GM23248 (cell line): ENCODE data around the gene CARTPT. TPM values are rescaled to one million over a fixed set of nuclear protein-coding genes. Genes with fewer than 3 reads are reported as not detected.

Experiments used
- DNase-seq: peaks from one replicate; pipeline ENCODE4 v3.0.0-alpha.2; 2015
- H2AFZ ChIP-seq: fragments of 200-600 bp; sonication (generic); 2 replicates; pipeline ENCODE4 v1.6.1; 2016; ENCODE audit warnings: antibody characterized with exemption
- H3F3A ChIP-seq: fragments of 200-600 bp; sonication (generic); 2 replicates; pipeline ENCODE4 v1.6.1; 2016; ENCODE audit warnings: mild to moderate bottlenecking, antibody characterized with exemption, mixed run types; ENCODE audit not compliant: insufficient read depth
- H3K27ac ChIP-seq: fragments of 200-600 bp; sonication (generic); 2 replicates; pipeline ENCODE4 v1.5.1; 2016; ENCODE audit warnings: mild to moderate bottlenecking
- H3K27me3 ChIP-seq: fragments of 200-600 bp; sonication (generic); replicated peaks from 2 replicates; pipeline ENCODE4 v1.6.1; 2016; ENCODE audit warnings: mild to moderate bottlenecking; ENCODE audit not compliant: insufficient read depth
- H3K36me3 ChIP-seq: fragments of 200-600 bp; sonication (generic); 2 replicates; pipeline ENCODE4 v1.6.1; 2016; ENCODE audit warnings: low read depth, mild to moderate bottlenecking
- H3K4me1 ChIP-seq: fragments of 200-600 bp; sonication (generic); 2 replicates; pipeline ENCODE4 v1.6.1; 2016; ENCODE audit warnings: mild to moderate bottlenecking; ENCODE audit not compliant: insufficient read depth
- H3K4me2 ChIP-seq: fragments of 200-600 bp; sonication (generic); one replicate; pipeline ENCODE4 v1.6.1; 2016; ENCODE audit warnings: mild to moderate bottlenecking; ENCODE audit not compliant: unreplicated experiment
- H3K4me3 ChIP-seq: fragments of 200-600 bp; sonication (generic); 2 replicates; pipeline ENCODE4 v1.5.1; 2016; ENCODE audit warnings: mild to moderate bottlenecking
- H3K79me2 ChIP-seq: fragments of 200-600 bp; sonication (generic); 2 replicates; pipeline ENCODE4 v1.6.1; 2016; ENCODE audit warnings: mild to moderate bottlenecking; ENCODE audit not compliant: insufficient read depth
- H3K9ac ChIP-seq: fragments of 200-600 bp; sonication (generic); 2 replicates; pipeline ENCODE4 v1.6.1; 2016; ENCODE audit warnings: mild to moderate bottlenecking
- H3K9me2 ChIP-seq: fragments of 200-600 bp; sonication (generic); 2 replicates; pipeline ENCODE4 v1.6.1; 2016; ENCODE audit warnings: mixed run types, mild to moderate bottlenecking, moderate library complexity; ENCODE audit not compliant: insufficient read depth
- H3K9me3 ChIP-seq: fragments of 200-600 bp; sonication (generic); one replicate; pipeline ENCODE4 v1.6.1; 2017; ENCODE audit warnings: low read depth
- H4K20me1 ChIP-seq: fragments of 200-600 bp; sonication (generic); 2 replicates; pipeline ENCODE4 v1.6.0; 2016; ENCODE audit not compliant: insufficient read depth
- EZH2 ChIP-seq: fragments of 200-600 bp; sonication (generic); IDR thresholded peaks from 2 replicates; pipeline ENCODE4 v1.6.1; 2018; ENCODE audit warnings: antibody characterized with exemption, mild to moderate bottlenecking; ENCODE audit not compliant: insufficient read depth, poor library complexity, severe bottlenecking
- EZH2phosphoT487 ChIP-seq: fragments of 200-600 bp; sonication (generic); IDR thresholded peaks from 2 replicates; pipeline ENCODE4 v1.6.1; 2018; ENCODE audit warnings: antibody characterized with exemption, moderate library complexity, mild to moderate bottlenecking, low read depth; ENCODE audit not compliant: insufficient read depth
- WGBS, 2 experiments: methylation state at CpG; one replicate each; pipeline ENCODE4 v1.1.6; 2015 to 2017; ENCODE audit warnings: low lambda C conversion rate in 2 of 2, low coverage in 1 of 2; ENCODE audit errors: missing lambda C conversion rate in 2 of 2; 5-methylcytosine and 5-hydroxymethylcytosine counted together
- in situ Hi-C: fragments of 300-500 bp; cut with MboI; formaldehyde crosslinking; loops from 2 replicates; pipeline ENCODE4 v1.15.0; 2020
- polyA plus RNA-seq: library from polyadenylated mRNA; unstranded; fragments of >200 nt; fragmentation: Nextera tagmentation; extraction: Ambion mirVana; gene quantifications from 2 replicates; pipeline ENCODE4 v1.2.1, GENCODE V29; 2016
- total RNA-seq: library from RNA; depleted of rRNA; stranded (reverse); fragments of >200 nt; shearing (Covaris generic); gene quantifications from 2 replicates; pipeline ENCODE4 v1.2.3, GENCODE V29; 2014

Gene CARTPT
- total and polyA plus RNA-seq, 2 experiments from 2014 or later = not detected

DNA sequence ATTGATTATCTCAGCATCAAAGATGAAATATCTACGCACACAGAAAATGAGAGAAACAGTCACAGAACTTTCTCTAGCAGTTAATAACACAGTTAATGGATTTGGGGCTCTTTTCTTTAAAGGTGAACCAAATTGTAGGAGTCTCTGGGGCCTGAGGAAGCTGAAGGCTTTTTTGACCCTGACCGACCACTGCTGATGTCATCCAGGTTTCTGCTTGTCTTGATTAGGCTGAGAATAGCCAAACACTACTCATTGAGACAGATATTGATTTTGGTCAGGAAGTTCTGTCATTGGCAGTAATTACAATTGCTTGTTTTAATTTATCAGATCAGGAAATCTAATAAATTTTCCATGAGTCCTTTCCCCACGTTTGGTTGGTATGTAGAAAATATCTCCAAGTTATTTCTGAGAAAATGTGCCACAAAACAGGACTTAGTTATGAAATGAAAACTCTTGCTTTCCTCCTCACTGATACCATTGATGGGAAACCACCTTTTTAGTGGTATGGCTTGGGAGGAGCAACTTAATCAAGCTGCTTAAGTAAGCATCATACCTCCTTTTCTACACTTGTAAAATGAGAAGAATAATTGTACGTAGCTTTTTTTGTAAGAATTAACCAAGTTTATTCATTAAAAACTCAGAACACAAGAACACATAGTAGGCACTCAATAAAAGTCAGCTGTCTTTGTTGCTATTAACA, 19.7 kb downstream of the CARTPT start:
- H3F3A ChIP-seq = no peaks in the 10 kb centered on the region
- WGBS, 2 experiments = 49 to 54% methylated on average over 4 of the region's 4 CpGs
- no peaks in the 10 kb centered on the region for H3K4me1 ChIP-seq
- no peaks in the 10 kb centered on the region for H3K9me3 ChIP-seq
- no peaks in the 10 kb centered on the region for H4K20me1 ChIP-seq
- no peak overlapping the region for H3K4me2 ChIP-seq
- peaks cover 6% of the 10 kb centered on the region; the same call in 1 of the 2 replicates for H3K27me3 ChIP-seq
- H3K9ac ChIP-seq = no peak overlapping the region
- TF ChIP-seq EZH2 = no peak
- H3K36me3 ChIP-seq = no peaks in the 10 kb centered on the region
- in situ Hi-C loops = no loop called here
- H3K27ac ChIP-seq = no peak overlapping the region
- H3K9me2 ChIP-seq = peaks cover 4% of the 10 kb centered on the region; the same call in 1 of the 2 replicates
- no peaks in the 10 kb centered on the region for H3K79me2 ChIP-seq
- no peak overlapping the region for H2AFZ ChIP-seq
- no peak overlapping the region for H3K4me3 ChIP-seq
- no peak for DNase-seq

GRCh38 chr5:71740015-71740753, 21.1 kb downstream of the CARTPT start:
- no peaks in the 10 kb centered on the region for H3F3A ChIP-seq
- no peak overlapping the region for H3K27ac ChIP-seq
- in situ Hi-C loops = no loop called here
- H3K4me1 ChIP-seq = no peaks in the 10 kb centered on the region
- H3K9me3 ChIP-seq = no peaks in the 10 kb centered on the region
- H3K9ac ChIP-seq = no peak overlapping the region
- H3K79me2 ChIP-seq = no peaks in the 10 kb centered on the region
- no peaks in the 10 kb centered on the region for H3K36me3 ChIP-seq
- 64 to 66% methylated on average over 8 of the region's 8 CpGs for WGBS, 2 experiments
- H3K27me3 ChIP-seq = peaks cover 3% of the 10 kb centered on the region; the same call in 1 of the 2 replicates
- no peak for DNase-seq
- no peak overlapping the region for H3K4me3 ChIP-seq
- no peaks in the 10 kb centered on the region for H3K9me2 ChIP-seq
- TF ChIP-seq EZH2phosphoT487 (no peak), EZH2 (no peak)
- no peak overlapping the region for H3K4me2 ChIP-seq
- no peaks in the 10 kb centered on the region for H4K20me1 ChIP-seq
- H2AFZ ChIP-seq = no peak overlapping the region

DNA sequence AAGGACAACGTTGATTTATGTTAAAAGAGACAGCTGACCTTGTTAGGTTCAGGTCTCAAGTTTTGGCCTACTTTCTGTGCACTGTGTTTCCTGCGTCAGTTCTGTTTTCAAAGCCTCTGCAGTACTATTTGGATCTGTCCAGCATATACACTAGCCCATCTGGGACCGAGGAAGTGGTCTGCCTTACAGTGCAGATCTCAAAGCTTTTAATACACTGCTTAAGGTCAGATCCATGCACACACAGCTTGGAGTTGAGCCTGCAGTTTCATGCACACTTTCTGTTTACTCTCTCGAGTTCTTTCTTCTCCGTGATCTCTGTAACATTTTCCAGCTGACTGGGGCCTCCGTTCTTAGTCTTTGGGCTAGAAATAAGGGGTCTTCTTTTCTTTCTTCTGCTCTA, 24.1 kb downstream of the CARTPT start:
- Histone ChIP-seq H3K9me3 (no peaks in the 10 kb centered on the region), H3K27me3 (0 out of 2 replicates have a peak, but pooled peaks cover 3% of the 10 kb centered on the region), H2AFZ (no peak overlapping the region), H3K4me3 (no peak overlapping the region), H4K20me1 (no peaks in the 10 kb centered on the region), H3K9me2 (no peaks in the 10 kb centered on the region), H3K4me2 (no peak overlapping the region), H3K27ac (no peak overlapping the region), H3K4me1 (no peaks in the 10 kb centered on the region), H3K36me3 (no peaks in the 10 kb centered on the region), H3K79me2 (no peaks in the 10 kb centered on the region), H3K9ac (no peak overlapping the region), H3F3A (no peaks in the 10 kb centered on the region)
- no peak for DNase-seq
- 24 to 26% methylated on average over 6 of the region's 6 CpGs for WGBS, 2 experiments
- in situ Hi-C loops = no loop called here
- TF ChIP-seq EZH2phosphoT487 = no peak
- no peak for TF ChIP-seq EZH2

- TF ChIP-seq EZH2phosphoT487 (no peak), EZH2 (no peak)
- no peaks in the 10 kb centered on the region for H3K9me3 ChIP-seq
- DNase-seq = no peak
- no peak overlapping the region for H3K27ac ChIP-seq
- in situ Hi-C loops = no loop called here
- H3F3A ChIP-seq = no peaks in the 10 kb centered on the region
- H3K4me2 ChIP-seq = no peak overlapping the region
- no peaks in the 10 kb centered on the region for H3K36me3 ChIP-seq
- H3K4me1 ChIP-seq = no peaks in the 10 kb centered on the region
- H4K20me1 ChIP-seq = no peaks in the 10 kb centered on the region
- no peaks in the 10 kb centered on the region for H3K9me2 ChIP-seq
- 0 out of 2 replicates have a peak, but pooled peaks cover 3% of the 10 kb centered on the region for H3K27me3 ChIP-seq
- H3K4me3 ChIP-seq = no peak overlapping the region
- no peaks in the 10 kb centered on the region for H3K79me2 ChIP-seq
- no peak overlapping the region for H3K9ac ChIP-seq
- 77 to 89% methylated on average over 7 of the region's 7 CpGs for WGBS, 2 experiments
- H2AFZ ChIP-seq = no peak overlapping the region
These were observed 25.1 kb downstream of the CARTPT start for GRCh38 chr5:71744009-71744790.
